Liver (tissue), 3 donors: Measurements from ENCODE around the gene GNB1L.

Experiments
- RAD21 ChIP-seq, 2 donors: IDR thresholded peaks; 2 replicates each; pipeline ENCODE4 v1.6.1; 2016; ENCODE audit warnings: antibody characterized with exemption in 2 of 2, mild to moderate bottlenecking in 2 of 2
- TF ChIP-seq, protein P1 (sequence below): fragments of 150-350 bp; IDR thresholded peaks from 2 replicates; pipeline ENCODE4 v1.5.1; 2017; ENCODE audit warnings: improper control_type of control experiment, low read depth, low read length; ENCODE audit not compliant: missing input control
- donor health status: healthy.
- donor health status: healthy.

DNA sequence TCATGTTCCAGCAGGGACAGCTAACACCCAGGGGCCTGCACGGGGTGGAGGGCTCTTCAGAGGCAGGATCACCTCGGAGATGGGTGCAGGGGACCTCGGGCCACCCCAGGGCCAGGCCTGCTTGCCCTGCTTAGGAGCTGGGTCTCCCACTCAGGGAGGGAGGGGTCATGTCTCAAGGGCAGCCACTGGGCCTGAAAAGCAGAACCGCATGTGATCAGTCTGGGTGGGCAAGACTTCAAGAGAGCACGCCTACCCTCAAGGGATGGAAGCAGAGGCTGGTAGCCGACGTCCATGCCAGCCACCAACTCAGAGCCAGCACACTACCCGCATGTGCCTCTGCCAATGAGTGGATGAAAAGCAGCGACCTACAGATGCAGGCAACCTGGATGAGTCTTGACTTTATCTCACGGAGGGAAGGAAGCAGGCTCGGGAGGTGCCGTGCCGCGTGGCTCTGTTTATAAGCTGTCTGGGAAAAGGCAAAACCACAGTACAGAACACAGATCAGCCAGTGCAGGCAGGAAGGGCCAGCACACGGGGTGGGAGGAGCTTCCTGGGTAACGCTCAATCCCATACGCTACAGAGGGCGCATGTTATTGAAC, 78.1 kb downstream of the GNB1L start:
- no peak for TF ChIP-seq RAD21 (IDR thresholded peaks at IDR 0.05)
- TF ChIP-seq, protein P1, sequence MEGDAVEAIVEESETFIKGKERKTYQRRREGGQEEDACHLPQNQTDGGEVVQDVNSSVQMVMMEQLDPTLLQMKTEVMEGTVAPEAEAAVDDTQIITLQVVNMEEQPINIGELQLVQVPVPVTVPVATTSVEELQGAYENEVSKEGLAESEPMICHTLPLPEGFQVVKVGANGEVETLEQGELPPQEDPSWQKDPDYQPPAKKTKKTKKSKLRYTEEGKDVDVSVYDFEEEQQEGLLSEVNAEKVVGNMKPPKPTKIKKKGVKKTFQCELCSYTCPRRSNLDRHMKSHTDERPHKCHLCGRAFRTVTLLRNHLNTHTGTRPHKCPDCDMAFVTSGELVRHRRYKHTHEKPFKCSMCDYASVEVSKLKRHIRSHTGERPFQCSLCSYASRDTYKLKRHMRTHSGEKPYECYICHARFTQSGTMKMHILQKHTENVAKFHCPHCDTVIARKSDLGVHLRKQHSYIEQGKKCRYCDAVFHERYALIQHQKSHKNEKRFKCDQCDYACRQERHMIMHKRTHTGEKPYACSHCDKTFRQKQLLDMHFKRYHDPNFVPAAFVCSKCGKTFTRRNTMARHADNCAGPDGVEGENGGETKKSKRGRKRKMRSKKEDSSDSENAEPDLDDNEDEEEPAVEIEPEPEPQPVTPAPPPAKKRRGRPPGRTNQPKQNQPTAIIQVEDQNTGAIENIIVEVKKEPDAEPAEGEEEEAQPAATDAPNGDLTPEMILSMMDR, result no peak
